ACHN (cell line): ENCODE data around the gene PFKL.
A peak's percentile ranks its signal among the peaks of the same experiment; 100 is the strongest.

Experiments used
- DNase-seq: peaks from one replicate; pipeline ENCODE4 v3.0.0-alpha.2; 2015
- in situ Hi-C: cut with HindIII; loops from 2 replicates; pipeline ENCODE4 v1.10.0; 2017; ENCODE audit warnings: low sequenced_read_pairs, low pct_ligation_motif_present, low pct_unique_long_range_greater_than_20kb

Gene PFKL

DNA sequence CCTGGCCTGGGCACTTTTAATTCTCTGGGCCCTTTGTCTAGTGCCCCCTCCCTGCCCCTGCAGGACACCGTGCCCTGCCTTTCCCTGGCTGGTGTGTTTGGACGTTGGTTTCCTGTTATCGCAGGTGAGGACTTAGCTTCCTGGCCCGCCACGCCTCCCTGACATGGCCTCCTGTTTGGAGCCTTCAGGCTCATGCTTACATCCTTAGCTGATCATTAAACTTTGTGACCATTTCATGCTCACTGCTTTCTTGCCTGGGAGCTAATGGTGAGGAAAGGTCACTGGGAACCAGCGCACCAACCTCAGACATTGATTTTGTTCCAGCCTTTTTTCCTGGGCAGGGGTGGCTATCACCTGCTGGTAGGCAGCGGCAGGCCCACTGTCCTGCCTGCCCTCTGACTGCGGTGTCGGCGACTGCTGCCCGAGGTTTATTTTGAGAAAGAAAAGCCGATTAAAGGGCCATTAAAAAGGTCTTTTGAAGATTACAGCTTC lies 3.7 kb downstream of the PFKL start:
- in situ Hi-C loops: no loop called here
- peak; percentile 71 for DNase-seq

DNA sequence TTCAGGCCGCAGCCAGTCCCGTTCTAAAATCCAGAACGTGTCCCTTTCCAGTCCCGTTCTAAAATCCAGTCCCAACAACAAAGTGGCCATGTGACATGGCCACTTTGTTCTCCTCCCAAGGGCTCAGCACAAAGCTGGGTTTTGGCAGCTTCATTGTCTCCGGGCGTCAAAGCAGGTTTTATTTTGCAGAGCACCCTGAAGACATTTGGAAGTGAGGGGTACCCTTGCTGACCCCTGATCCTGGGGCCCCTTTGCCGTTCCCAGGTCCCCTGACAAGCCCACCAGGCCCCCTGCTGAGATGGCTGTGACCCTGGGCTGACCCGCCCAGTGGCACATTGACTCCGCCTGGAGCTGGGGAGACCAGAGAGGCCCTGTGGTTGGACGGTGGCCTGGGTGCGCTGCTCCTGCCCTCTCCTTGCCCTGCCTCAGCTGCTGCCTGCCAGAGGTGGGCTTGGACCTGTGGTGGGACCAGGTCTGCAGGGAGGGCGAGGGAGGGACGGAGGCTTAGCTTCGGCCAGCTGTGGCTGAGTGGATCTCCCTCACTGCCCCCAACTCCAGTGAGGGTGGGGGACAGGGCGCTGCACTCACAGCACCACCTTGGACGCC lies 4.3 kb downstream of the PFKL start:
- no peak for DNase-seq
- in situ Hi-C loops: no loop called here

GRCh38 chr21:44304877-44305293 lies 5.0 kb downstream of the PFKL start:
- peak; percentile 48 for DNase-seq
- in situ Hi-C loops: no loop called here

DNA sequence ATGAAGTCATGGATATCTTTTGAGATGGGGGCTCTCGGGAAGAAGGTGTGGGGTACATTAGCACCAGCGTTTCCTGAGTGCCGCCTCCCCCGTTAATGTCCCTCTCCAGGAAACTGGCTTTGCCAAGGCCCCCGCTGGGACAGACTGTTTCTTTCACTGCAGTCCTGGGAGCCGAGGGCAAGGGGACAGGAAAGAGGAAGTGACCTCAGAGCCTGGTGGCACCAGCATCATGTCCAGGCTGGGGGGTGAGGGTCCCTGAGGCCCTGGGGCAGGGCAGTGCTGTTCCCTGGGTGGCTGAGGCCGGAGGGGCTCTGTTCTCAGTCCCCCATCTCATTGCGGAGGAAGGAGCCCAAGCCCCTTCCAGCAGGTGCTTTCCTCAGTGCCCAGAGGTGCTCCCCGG lies 5.8 kb downstream of the PFKL start:
- DNase-seq: no peak
- in situ Hi-C loops: no loop called here

- in situ Hi-C loops: no loop called here
- DNase-seq: no peak
Measured at GRCh38 chr21:44306936-44307704, 7.3 kb downstream of the PFKL start.

GRCh38 chr21:44310628-44311507 lies 11.0 kb downstream of the PFKL start:
- DNase-seq: no peak

DNA sequence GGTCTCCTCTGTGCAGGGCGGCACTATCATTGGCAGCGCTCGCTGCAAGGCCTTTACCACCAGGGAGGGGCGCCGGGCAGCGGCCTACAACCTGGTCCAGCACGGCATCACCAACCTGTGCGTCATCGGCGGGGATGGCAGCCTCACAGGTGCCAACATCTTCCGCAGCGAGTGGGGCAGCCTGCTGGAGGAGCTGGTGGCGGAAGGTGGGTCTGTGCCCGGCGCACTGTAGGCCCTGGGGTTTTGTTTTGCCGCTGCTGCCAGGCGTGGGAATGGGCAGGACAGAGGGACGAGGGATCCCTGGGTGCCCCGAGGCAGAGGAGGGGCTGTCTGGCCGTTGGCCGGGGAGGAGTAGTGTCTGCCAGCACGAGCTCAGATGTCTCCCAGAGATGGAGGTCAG lies 12.2 kb downstream of the PFKL start:
- DNase-seq: no peak
- in situ Hi-C loops: no loop called here

More at GRCh38 chr21:44310628-44311507, 11.0 kb downstream of the PFKL start:
- in situ Hi-C loops: no loop called here

GRCh38 chr21:44312716-44313115 lies 12.9 kb downstream of the PFKL start:
- no peak for DNase-seq
- in situ Hi-C loops: no loop called here

GRCh38 chr21:44313451-44313850 lies 13.6 kb downstream of the PFKL start:
- in situ Hi-C loops: no loop called here
- DNase-seq: no peak

DNA sequence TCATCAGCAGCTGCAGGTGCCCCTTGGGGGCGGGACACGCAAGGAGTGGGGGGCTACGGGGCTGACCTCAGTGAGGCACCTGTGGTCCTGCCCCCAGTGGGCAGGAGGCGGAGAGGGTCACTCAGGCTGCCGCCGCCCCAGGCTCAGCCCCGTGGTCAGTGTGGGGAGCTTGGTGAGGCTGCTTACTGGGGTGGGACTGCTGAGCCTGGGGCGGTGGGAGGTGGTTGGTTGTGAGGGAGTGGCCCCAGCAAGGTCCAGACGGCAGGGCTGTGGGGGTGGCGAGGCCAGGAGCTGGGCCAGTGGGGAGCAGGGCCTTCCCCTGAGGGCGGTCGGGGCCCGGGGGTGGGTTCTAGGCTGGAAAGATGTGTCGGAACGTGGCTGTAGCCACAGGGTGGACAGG lies 14.3 kb downstream of the PFKL start:
- in situ Hi-C loops: no loop called here
- no peak for DNase-seq

- DNase-seq: no peak
- in situ Hi-C loops: no loop called here
Measured at GRCh38 chr21:44314561-44314960, 14.7 kb downstream of the PFKL start.

- no peak for DNase-seq
- in situ Hi-C loops: no loop called here
Measured at GRCh38 chr21:44315691-44316203, 15.9 kb downstream of the PFKL start.

DNA sequence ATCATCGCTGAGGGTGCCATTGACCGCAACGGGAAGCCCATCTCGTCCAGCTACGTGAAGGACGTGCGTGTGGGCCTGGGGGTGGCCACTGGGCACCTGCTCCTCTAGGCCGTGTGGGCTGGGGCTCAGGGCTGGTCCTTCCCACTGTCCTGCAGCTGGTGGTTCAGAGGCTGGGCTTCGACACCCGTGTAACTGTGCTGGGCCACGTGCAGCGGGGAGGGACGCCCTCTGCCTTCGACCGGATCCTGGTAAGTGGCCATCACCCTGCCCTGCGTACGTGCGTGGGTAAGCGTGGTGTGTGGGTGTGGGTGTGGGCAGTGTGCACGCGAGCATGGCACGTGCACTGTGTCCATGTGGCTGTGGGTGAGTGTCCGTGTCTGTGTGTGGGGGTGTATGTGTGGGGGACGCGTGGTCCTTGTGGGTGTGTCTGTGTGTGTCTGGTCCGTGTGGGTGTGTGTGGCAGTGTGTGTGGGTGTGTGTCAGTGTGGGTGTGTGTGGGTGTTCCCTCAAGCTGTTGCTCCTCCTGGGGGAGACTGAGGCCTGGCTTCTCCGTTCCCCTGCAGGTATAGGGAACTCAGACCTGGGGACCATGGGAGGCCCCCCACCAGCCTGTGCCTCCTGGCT lies 16.5 kb downstream of the PFKL start:
- DNase-seq: no peak
- in situ Hi-C loops: no loop called here

- DNase-seq: no peak
- in situ Hi-C loops: no loop called here
Measured at GRCh38 chr21:44317241-44317782, 17.5 kb downstream of the PFKL start.

GRCh38 chr21:44317871-44318270 lies 18.0 kb downstream of the PFKL start:
- in situ Hi-C loops: no loop called here
- no peak for DNase-seq

DNA sequence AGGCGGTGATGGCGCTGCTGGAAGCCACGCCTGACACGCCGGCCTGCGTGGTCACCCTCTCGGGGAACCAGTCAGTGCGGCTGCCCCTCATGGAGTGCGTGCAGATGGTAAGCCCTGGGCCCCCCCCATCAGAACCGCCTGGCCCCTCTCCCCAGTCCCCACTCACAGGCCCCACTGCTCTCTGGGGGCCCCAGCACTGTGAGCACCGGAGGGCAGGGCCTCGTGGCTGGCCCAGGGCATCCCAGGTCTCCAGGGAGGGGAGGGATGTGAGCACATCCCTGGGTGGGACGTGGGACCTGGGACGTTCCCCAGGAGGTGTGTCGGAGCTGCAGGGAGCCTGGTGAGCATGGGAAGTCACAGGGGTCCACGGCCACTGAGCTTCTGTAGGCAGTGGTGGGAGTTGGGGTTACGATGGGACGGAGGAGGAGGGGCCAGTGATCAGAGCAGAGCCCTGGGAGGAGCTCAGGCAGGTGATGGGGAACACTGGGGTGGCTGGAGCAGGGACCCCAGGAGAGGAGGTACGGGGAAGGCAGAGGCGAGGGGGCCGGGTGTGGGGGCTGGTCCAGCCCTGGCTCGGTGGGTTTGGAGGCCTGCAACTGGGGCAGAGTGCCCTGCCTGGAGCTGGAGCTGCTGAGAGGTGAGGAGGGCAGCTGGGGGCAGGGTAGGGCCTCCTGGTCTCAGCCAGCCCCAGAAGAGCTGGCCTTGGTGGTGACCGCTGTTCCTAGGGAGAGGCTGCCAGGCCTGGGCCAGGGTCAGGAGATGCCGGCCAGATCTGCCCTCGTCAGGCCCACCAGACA lies 18.8 kb downstream of the PFKL start:
- no peak for DNase-seq
- in situ Hi-C loops: no loop called here

DNA sequence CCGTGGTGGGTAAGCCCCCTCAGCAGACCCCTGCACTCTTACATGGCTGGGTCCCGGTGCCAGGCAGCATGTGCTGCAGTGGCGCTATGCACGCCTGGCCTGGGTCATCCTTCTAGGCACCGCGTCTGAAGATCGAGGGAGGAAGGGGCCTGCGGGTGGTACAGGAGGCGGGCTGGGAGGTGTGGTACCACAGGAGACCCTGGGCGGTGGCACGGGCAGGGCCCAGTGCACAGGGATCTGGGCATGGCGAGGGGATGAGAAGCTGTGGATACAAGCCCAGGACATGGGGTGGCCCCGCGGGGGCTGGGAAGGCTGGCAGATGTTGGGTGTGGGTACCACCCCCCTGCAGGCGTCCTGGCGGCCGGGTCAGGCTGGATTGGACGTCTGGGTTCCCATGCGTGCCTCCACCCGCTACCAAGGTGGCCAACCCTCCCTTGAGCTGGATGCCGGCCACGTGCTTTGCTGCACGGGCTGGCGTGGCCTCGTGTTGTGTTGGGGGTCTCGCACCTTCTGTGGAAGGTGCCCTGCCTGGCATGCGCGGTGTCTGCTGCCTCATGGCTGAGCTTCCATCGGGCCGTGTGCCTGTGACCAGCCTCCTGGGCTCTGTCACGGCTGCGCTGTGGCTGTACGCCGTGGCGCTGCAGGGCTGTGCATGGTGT lies 19.7 kb downstream of the PFKL start:
- in situ Hi-C loops: no loop called here
- no peak for DNase-seq
